CD14-positive monocyte (primary cell): ENCODE results near the gene BHLHE23. TPM values are rescaled to one million over a fixed set of nuclear protein-coding genes. Genes with fewer than 3 reads are reported as not detected.

Experiments
- DNase-seq, 3 donors: peaks; one replicate each; pipeline ENCODE4 v3.0.0-alpha.2; 2011 to 2022
- H2AFZ ChIP-seq: 2 replicates; pipeline ENCODE4 v1.6.0; 2012; ENCODE audit warnings: mild to moderate bottlenecking, low read depth, low read length, inconsistent platforms; ENCODE audit not compliant: insufficient read depth, poor library complexity, severe bottlenecking
- H3K27ac ChIP-seq, 2 donors: 1 replicate in 1 of 2; 2 replicates in 1 of 2; pipeline ENCODE4 v1.5.1; 2012 to 2013; ENCODE audit warnings: low read length in 2 of 2, control low read depth in 1 of 2, inconsistent platforms in 1 of 2, low read depth in 1 of 2, mild to moderate bottlenecking in 1 of 2
- H3K27me3 ChIP-seq, 2 donors: one replicate each; pipeline versions ENCODE4 v1.6.0 to v1.6.1; 2011 to 2013; ENCODE audit warnings: low read length in 2 of 2; ENCODE audit not compliant: control insufficient read depth in 2 of 2, insufficient read depth in 2 of 2
- H3K36me3 ChIP-seq, 2 donors: replicated peaks in 1 of 2; 1 replicate in 1 of 2; 2 replicates in 1 of 2; pipeline versions ENCODE4 v1.5.1 to v1.6.1; 2012 to 2013; ENCODE audit warnings: low read length in 2 of 2, control low read depth in 1 of 2, inconsistent platforms in 1 of 2, mild to moderate bottlenecking in 1 of 2; ENCODE audit not compliant: insufficient read depth in 2 of 2, control insufficient read depth in 1 of 2
- H3K4me1 ChIP-seq, 2 donors: 1 replicate in 1 of 2; 2 replicates in 1 of 2; pipeline versions ENCODE4 v1.5.1 to v1.6.1; 2012 to 2013; ENCODE audit warnings: low read length in 2 of 2, control low read depth in 1 of 2, inconsistent platforms in 1 of 2, mild to moderate bottlenecking in 1 of 2, moderate library complexity in 1 of 2; ENCODE audit not compliant: insufficient read depth in 2 of 2, control insufficient read depth in 1 of 2
- H3K4me2 ChIP-seq: replicated peaks from 2 replicates; pipeline ENCODE3; 2012; ENCODE audit warnings: low read length, moderate library complexity, mild to moderate bottlenecking; ENCODE audit not compliant: poor library complexity, severe bottlenecking; ENCODE audit errors: extremely low read depth
- H3K4me3 ChIP-seq, 3 experiments: fragments of 200-600 bp in 1 of 3; sonication (generic) in 1 of 3; replicated peaks in 1 of 3; 1 replicate in 2 of 3; 2 replicates in 1 of 3; pipeline ENCODE4 v1.5.1; 2011 to 2013; ENCODE audit warnings: low read length in 3 of 3, mild to moderate bottlenecking in 3 of 3, control low read depth in 2 of 3, low read depth in 2 of 3, inconsistent platforms in 1 of 3, moderate library complexity in 1 of 3
- H3K79me2 ChIP-seq: 2 replicates; pipeline ENCODE4 v1.6.0; 2012; ENCODE audit warnings: mild to moderate bottlenecking, control low read depth, inconsistent platforms, low read length, moderate library complexity; ENCODE audit not compliant: insufficient read depth
- H3K9ac ChIP-seq: 2 replicates; pipeline ENCODE4 v1.6.0; 2017; ENCODE audit warnings: low read length, mild to moderate bottlenecking; ENCODE audit not compliant: insufficient read depth, poor library complexity, severe bottlenecking
- H3K9me3 ChIP-seq, 2 donors: replicated peaks in 1 of 2; 1 replicate in 1 of 2; 2 replicates in 1 of 2; pipeline versions ENCODE4 v1.5.1 to v1.6.1; 2012 to 2013; ENCODE audit warnings: low read length in 2 of 2, control low read depth in 1 of 2; ENCODE audit not compliant: control insufficient read depth in 1 of 2, insufficient read depth in 1 of 2
- H4K20me1 ChIP-seq: 2 replicates; pipeline ENCODE4 v1.6.0; 2012; ENCODE audit warnings: mild to moderate bottlenecking, low read length, control low read depth, moderate library complexity; ENCODE audit not compliant: insufficient read depth
- H3K27ac Mint-ChIP-seq, 7 donors: one replicate each; pipeline ENCODE4 v1.8.0; 2020; ENCODE audit warnings: mild to moderate bottlenecking in 7 of 7, mixed read lengths in 7 of 7, moderate library complexity in 6 of 7, inconsistent platforms in 2 of 7
- H3K27me3 Mint-ChIP-seq, 3 donors: one replicate each; pipeline ENCODE4 v1.8.0; 2021 to 2022; ENCODE audit warnings: low read depth in 3 of 3, mild to moderate bottlenecking in 3 of 3, mixed read lengths in 3 of 3, moderate library complexity in 3 of 3, inconsistent platforms in 1 of 3
- H3K36me3 Mint-ChIP-seq, 2 donors: one replicate each; pipeline ENCODE4 v1.8.0; 2020; ENCODE audit warnings: mixed read lengths in 2 of 2, inconsistent platforms in 1 of 2, mild to moderate bottlenecking in 1 of 2
- H3K4me1 Mint-ChIP-seq: one replicate; pipeline ENCODE4 v1.8.0; 2020; ENCODE audit warnings: mild to moderate bottlenecking, mixed read lengths
- H3K4me3 Mint-ChIP-seq, 2 donors: one replicate each; pipeline ENCODE4 v1.8.0; 2020; ENCODE audit warnings: mild to moderate bottlenecking in 2 of 2, mixed read lengths in 2 of 2, moderate library complexity in 1 of 2
- H3K9me3 Mint-ChIP-seq, 7 donors: one replicate each; pipeline ENCODE4 v1.8.0; 2020 to 2022; ENCODE audit warnings: mixed read lengths in 7 of 7, mild to moderate bottlenecking in 6 of 7, moderate library complexity in 6 of 7, inconsistent platforms in 2 of 7
- CTCF ChIP-seq: fragments of 200-600 bp; IDR thresholded peaks from one replicate; pipeline ENCODE4 v1.8.0; 2022; ENCODE audit warnings: antibody characterized with exemption, mild to moderate bottlenecking
- WGBS: methylation state at CpG from one replicate; pipeline ENCODE4 v1.1.5; 2013; ENCODE audit warnings: missing lambda C conversion rate; ENCODE audit not compliant: insufficient coverage; 5-methylcytosine and 5-hydroxymethylcytosine counted together
- intact Hi-C, 2 donors: fragments of 100-400 bp; cut with micrococcal nuclease; formaldehyde crosslinking; loops; one replicate each; pipeline versions ENCODE4 v1.15.0 to v1.15.1; 2023
- polyA plus RNA-seq, 3 donors: library from polyadenylated mRNA; depleted of rRNA in 1 of 3; unstranded in 2 of 3; stranded (reverse) in 1 of 3; fragments of 300-500 nt in 2 of 3; fragments of >200 nt in 1 of 3; fragmentation: Illumina TruSeq in 2 of 3; gene quantifications; 1 replicate in 2 of 3; 2 replicates in 1 of 3; pipeline ENCODE4 v1.2.3, GENCODE V29; 2012 to 2021

BHLHE23 gene
- polyA plus RNA-seq, 3 donors: not detected

- intact Hi-C loops: no loop called here
- no peaks in the 10 kb centered on the region for H4K20me1 ChIP-seq
- no peak overlapping the region for H3K9ac ChIP-seq
- peaks cover 14 to 58% of the 10 kb centered on the region in 2 donors for H3K27me3 ChIP-seq
- peaks cover 6 to 8% of the 10 kb centered on the region in 2 donors for H3K4me1 ChIP-seq
- peaks cover 2 to 7% of the 10 kb centered on the region in 2 donors for H3K36me3 Mint-ChIP-seq
- peak overlapping the region in 1 of 2 donors; percentile 46 for H3K4me3 Mint-ChIP-seq
- TF ChIP-seq CTCF: no peak
- peaks cover 57 to 70% (median 64%) of the 10 kb centered on the region in 3 donors for H3K27me3 Mint-ChIP-seq
- H3K4me1 Mint-ChIP-seq: peaks cover 9% of the 10 kb centered on the region
- H3K9me3 Mint-ChIP-seq: peaks cover 0 to 13% (median 6%) of the 10 kb centered on the region in 7 donors
- no peak overlapping the region for H3K4me3 ChIP-seq
- H2AFZ ChIP-seq: no peak overlapping the region
- no peaks in the 10 kb centered on the region for H3K79me2 ChIP-seq
- peaks cover 0 to 3% of the 10 kb centered on the region in 2 donors for H3K9me3 ChIP-seq
- WGBS: 86% methylated on average over 10 of the region's 10 CpGs
- H3K27ac Mint-ChIP-seq: no peak overlapping the region
- no peaks in the 10 kb centered on the region for H3K36me3 ChIP-seq
- DNase-seq: no peak
- no peak overlapping the region for H3K27ac ChIP-seq
- H3K4me2 ChIP-seq: no peak overlapping the region
Observed at GRCh38 chr20:62971211-62971949, 35.4 kb downstream of the BHLHE23 start.

GRCh38 chr20:62970307-62971210 lies 36.2 kb downstream of the BHLHE23 start:
- H3K79me2 ChIP-seq: no peaks in the 10 kb centered on the region
- Mint-ChIP-seq H3K4me1 (peaks cover 9% of the 10 kb centered on the region), H3K27ac (no peak overlapping the region), H3K4me3 (no peak overlapping the region), H3K9me3 (peaks cover 0 to 13% (median 6%) of the 10 kb centered on the region in 7 donors), H3K36me3 (peaks cover 4 to 11% of the 10 kb centered on the region in 2 donors), H3K27me3 (peaks cover 51 to 62% (median 56%) of the 10 kb centered on the region in 3 donors)
- H3K4me3 ChIP-seq: no peak overlapping the region
- WGBS: 59% methylated on average over 28 of the region's 33 CpGs
- H3K27ac ChIP-seq: no peak overlapping the region
- TF ChIP-seq CTCF: no peak
- no peak overlapping the region for H2AFZ ChIP-seq
- H3K4me2 ChIP-seq: no peak overlapping the region
- H4K20me1 ChIP-seq: no peaks in the 10 kb centered on the region
- peaks cover 0 to 2% of the 10 kb centered on the region in 2 donors for H3K36me3 ChIP-seq
- no peak for DNase-seq
- intact Hi-C loops: no loop called here
- no peak overlapping the region for H3K9ac ChIP-seq
- peaks cover 14 to 50% of the 10 kb centered on the region in 2 donors for H3K27me3 ChIP-seq
- peaks cover 0 to 3% of the 10 kb centered on the region in 2 donors for H3K9me3 ChIP-seq
- H3K4me1 ChIP-seq: peaks cover 6 to 8% of the 10 kb centered on the region in 2 donors
